IMR-90 (cell line): Measurements from ENCODE around the gene PAK5. TPM values are rescaled to one million over a fixed set of nuclear protein-coding genes. Genes with fewer than 3 reads are reported as not detected.
A peak's percentile ranks its signal among the peaks of the same experiment; 100 is the strongest.

ENCODE experiments used
- ATAC-seq: fragments of 200-7000 bp; cut with Tn5 transposase; 2 replicates; pipeline ENCODE4 v1.9.1; 2020; ENCODE audit warnings: low read depth, mild to moderate bottlenecking, moderate library complexity
- BruUV-seq: library from RNA; stranded (reverse); fragments of 400-500 nt; replicated peaks from 2 replicates; lab custom pipeline; 2021; lab: Mats Ljungman, UMichigan
- CTCF ChIA-PET: fragments of 300-600 bp; formaldehyde crosslinking; extraction: SDS; loops from one replicate; lab custom pipeline; 2021; ENCODE audit warnings: antibody characterized with exemption; lab: Yijun Ruan, JAX
- POLR2A ChIA-PET: fragments of 300-600 bp; sonication (Branson Sonifier 250); formaldehyde crosslinking; loops from one replicate; lab custom pipeline; 2022; ENCODE audit warnings: antibody characterized with exemption; ENCODE audit not compliant: unreplicated experiment; lab: Charles Lee
- DNase-seq: peaks from one replicate; pipeline ENCODE4 v3.0.0; 2013
- H2AFZ ChIP-seq: replicated peaks from 2 replicates; pipeline ENCODE3; 2013; ENCODE audit warnings: low read length, mild to moderate bottlenecking; ENCODE audit not compliant: poor library complexity
- H2AK5ac ChIP-seq: 2 replicates; pipeline ENCODE4 v1.6.1; 2013; ENCODE audit warnings: low read depth, low read length, inconsistent platforms
- H2AK9ac ChIP-seq: replicated peaks from 2 replicates; pipeline ENCODE3; 2013; ENCODE audit warnings: mild to moderate bottlenecking, low read depth, low read length, moderate library complexity; ENCODE audit not compliant: poor library complexity
- H2BK120ac ChIP-seq: 2 replicates; pipeline ENCODE4 v1.6.1; 2013; ENCODE audit warnings: low read depth, low read length, inconsistent platforms
- H2BK15ac ChIP-seq: 3 replicates; pipeline ENCODE4 v1.6.1; 2013; ENCODE audit warnings: low read depth, low read length, inconsistent platforms
- H2BK20ac ChIP-seq: 2 replicates; pipeline ENCODE4 v1.6.1; 2013; ENCODE audit warnings: low read depth, mild to moderate bottlenecking, inconsistent platforms, low read length, moderate library complexity
- H2BK5ac ChIP-seq: 2 replicates; pipeline ENCODE4 v1.6.1; 2013; ENCODE audit warnings: mild to moderate bottlenecking, low read depth, low read length, inconsistent platforms; ENCODE audit not compliant: poor library complexity, severe bottlenecking
- H3K14ac ChIP-seq: replicated peaks from 2 replicates; pipeline ENCODE4 v1.6.1; 2013; ENCODE audit warnings: low read depth, low read length, inconsistent platforms
- H3K18ac ChIP-seq: 2 replicates; pipeline ENCODE4 v1.6.1; 2013; ENCODE audit warnings: low read depth, low read length, control low read depth
- H3K23ac ChIP-seq: 2 replicates; pipeline ENCODE4 v1.6.1; 2013; ENCODE audit warnings: low read depth, low read length, inconsistent platforms
- H3K27ac ChIP-seq: 2 replicates; pipeline ENCODE4 v1.5.1; 2013; ENCODE audit warnings: mild to moderate bottlenecking, control low read depth, low read length; ENCODE audit not compliant: insufficient read depth
- H3K27me3 ChIP-seq: 2 replicates; pipeline ENCODE4 v1.6.1; 2013; ENCODE audit warnings: low read length; ENCODE audit not compliant: control insufficient read depth, insufficient read depth
- H3K36me3 ChIP-seq: 2 replicates; pipeline ENCODE4 v1.6.1; 2013; ENCODE audit warnings: low read length, mixed read lengths; ENCODE audit not compliant: control insufficient read depth, insufficient read depth
- H3K4ac ChIP-seq: 2 replicates; pipeline ENCODE4 v1.6.1; 2013; ENCODE audit warnings: low read depth, low read length, inconsistent platforms
- H3K4me1 ChIP-seq: 2 replicates; pipeline ENCODE4 v1.6.1; 2013; ENCODE audit warnings: low read length, mixed read lengths; ENCODE audit not compliant: control insufficient read depth, insufficient read depth
- H3K4me2 ChIP-seq: 2 replicates; pipeline ENCODE4 v1.6.1; 2013; ENCODE audit warnings: low read depth, mild to moderate bottlenecking, control low read depth, low read length, moderate library complexity
- H3K4me3 ChIP-seq: 2 replicates; pipeline ENCODE4 v1.5.1; 2013; ENCODE audit warnings: low read depth, mild to moderate bottlenecking, control low read depth, low read length, moderate library complexity; ENCODE audit not compliant: insufficient read depth
- H3K56ac ChIP-seq: 2 replicates; pipeline ENCODE4 v1.6.1; 2013; ENCODE audit warnings: low read length, inconsistent platforms; ENCODE audit not compliant: insufficient read depth; ENCODE audit errors: extremely low read depth
- H3K79me1 ChIP-seq, 2 experiments: 2 replicates each; pipeline ENCODE4 v1.6.1; 2013; ENCODE audit warnings: low read length in 2 of 2, inconsistent platforms in 1 of 2, low read depth in 1 of 2
- H3K9ac ChIP-seq: 2 replicates; pipeline ENCODE4 v1.6.1; 2013; ENCODE audit warnings: low read depth, low read length, control low read depth
- H3K9me1 ChIP-seq: 2 replicates; pipeline ENCODE4 v1.6.1; 2013; ENCODE audit warnings: low read length, inconsistent platforms; ENCODE audit not compliant: insufficient read depth
- H3K9me3 ChIP-seq: 2 replicates; pipeline ENCODE4 v1.6.1; 2013; ENCODE audit warnings: low read length; ENCODE audit not compliant: control insufficient read depth, insufficient read depth
- H4K20me1 ChIP-seq: 2 replicates; pipeline ENCODE4 v1.6.1; 2013; ENCODE audit warnings: low read length, inconsistent platforms; ENCODE audit not compliant: insufficient read depth
- H4K5ac ChIP-seq: 2 replicates; pipeline ENCODE4 v1.6.1; 2013; ENCODE audit warnings: mild to moderate bottlenecking, low read depth, low read length, control low read depth
- H4K8ac ChIP-seq, 2 experiments: 2 replicates each; pipeline ENCODE4 v1.6.1; 2013; ENCODE audit warnings: low read depth in 2 of 2, low read length in 2 of 2, control low read depth in 1 of 2, inconsistent platforms in 1 of 2
- H4K91ac ChIP-seq: 2 replicates; pipeline ENCODE4 v1.6.1; 2013; ENCODE audit warnings: low read depth, low read length, inconsistent platforms; ENCODE audit not compliant: insufficient read depth
- CHD1 ChIP-seq: IDR thresholded peaks from 2 replicates; pipeline ENCODE4 v1.6.1; 2012; ENCODE audit warnings: low read depth, low read length, improper control_type of control experiment
- MAFK ChIP-seq: IDR thresholded peaks from 2 replicates; pipeline ENCODE4 v1.6.1; 2012; ENCODE audit warnings: low read depth, low read length, improper control_type of control experiment
- MAZ ChIP-seq: IDR thresholded peaks from 2 replicates; pipeline ENCODE4 v1.6.1; 2012; ENCODE audit warnings: low read depth, mild to moderate bottlenecking, low read length, improper control_type of control experiment, moderate library complexity, borderline replicate concordance
- MXI1 ChIP-seq: IDR thresholded peaks from 2 replicates; pipeline ENCODE4 v1.6.1; 2012; ENCODE audit warnings: low read depth, mild to moderate bottlenecking, low read length, moderate library complexity, borderline replicate concordance
- NFE2L2 ChIP-seq: fragments of 150-350 bp; IDR thresholded peaks from 2 replicates; pipeline ENCODE4 v1.6.1; 2016; ENCODE audit warnings: low read depth, mild to moderate bottlenecking, low read length
- RFX5 ChIP-seq: IDR thresholded peaks from 2 replicates; pipeline ENCODE4 v1.8.0; 2012; ENCODE audit warnings: low read depth, mild to moderate bottlenecking, low read length, moderate library complexity
- WGBS, 2 experiments: methylation state at CpG; one replicate each; pipeline versions ENCODE4 v1.1.5 to v1.1.7; 2013; ENCODE audit warnings: missing lambda C conversion rate in 2 of 2; ENCODE audit not compliant: insufficient read length in 1 of 2; ENCODE audit errors: extremely low coverage in 2 of 2; 5-methylcytosine and 5-hydroxymethylcytosine counted together
- dilution Hi-C: fragments of 300-500 bp; cut with HindIII; formaldehyde crosslinking; loops from one replicate; pipeline ENCODE4 v1.14.3; 2018; ENCODE audit warnings: low sequenced_read_pairs; ENCODE audit not compliant: unreplicated experiment
- in situ Hi-C: fragments of 300-500 bp; cut with MboI; formaldehyde crosslinking; loops from 3 replicates; pipeline ENCODE4 v1.14.3; 2019; ENCODE audit warnings: low sequenced_read_pairs, inconsistent platforms, mixed read lengths
- intact Hi-C: fragments of 100-400 bp; cut with micrococcal nuclease; formaldehyde crosslinking; loops from 2 replicates; pipeline ENCODE4 v1.10.0; 2022
- polyA plus RNA-seq, 3 experiments: library from polyadenylated mRNA; depleted of rRNA; stranded (reverse); fragments of >200 nt; gene quantifications; 2 replicates each; pipeline ENCODE4 v1.2.3, GENCODE V29; 2012; ENCODE audit warnings: low replicate concordance in 1 of 3
- total RNA-seq: library from RNA; depleted of rRNA; stranded (reverse); fragments of >200 nt; gene quantifications from 2 replicates; pipeline ENCODE4 v1.2.3, GENCODE V29; 2012
- TF ChIP-seq, protein P1 (sequence below): fragments of 150-350 bp; IDR thresholded peaks from 2 replicates; pipeline ENCODE4 v1.6.1; 2017; ENCODE audit warnings: mild to moderate bottlenecking, antibody characterized with exemption, low read length, low read depth
- TF ChIP-seq, protein P2 (sequence below): fragments of 150-350 bp; IDR thresholded peaks from 2 replicates; pipeline ENCODE4 v1.6.1; 2016; ENCODE audit warnings: low read depth, mild to moderate bottlenecking, low read length, moderate library complexity, borderline replicate concordance

The PAK5 gene
- total and polyA plus RNA-seq, 2 of the 4 experiments (the other 2 are of a cell fraction) = not detected

DNA sequence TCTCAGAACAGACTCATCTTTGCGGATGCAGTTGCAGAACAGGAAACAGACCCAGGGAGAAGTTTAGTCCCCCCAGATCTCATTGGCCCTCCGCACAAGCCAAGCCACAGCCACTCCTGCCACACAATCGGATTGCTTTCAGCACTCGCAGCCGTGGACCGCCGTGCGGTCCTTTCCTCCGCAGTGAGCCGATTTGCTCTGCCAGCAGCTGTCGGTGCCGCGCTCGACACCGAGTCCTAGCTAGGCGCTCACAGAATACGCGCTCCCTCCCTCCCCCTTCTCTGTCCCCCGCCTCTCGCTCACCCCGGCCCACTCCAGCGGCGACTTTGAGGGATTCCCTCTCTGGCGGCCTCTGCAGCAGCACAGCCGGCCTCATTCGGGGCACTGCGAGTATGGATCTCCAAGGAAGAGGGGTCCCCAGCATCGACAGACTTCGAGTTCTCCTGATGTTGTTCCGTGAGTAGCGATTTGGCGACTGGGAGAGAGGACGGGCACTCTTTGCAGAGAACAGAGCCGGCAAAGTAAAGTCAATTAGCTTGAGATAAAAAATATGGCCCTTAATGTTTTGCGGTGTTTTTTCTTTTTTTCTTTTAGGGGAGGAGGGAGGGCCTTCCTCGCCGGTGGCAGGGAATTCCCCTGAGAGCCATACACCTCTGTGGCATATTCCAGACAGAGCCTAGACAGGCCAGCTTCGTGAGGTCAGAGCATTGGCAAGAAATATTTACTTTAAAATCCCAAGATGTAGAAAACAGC, 324.2 kb downstream of the PAK5 start, which contains the start of gene LAMP5:
LAMP5 (plus strand) TSS at position 130 of the 753 bp plus-strand sequence; CDS start at position 393, 263 bp downstream.
- Histone ChIP-seq H2AK9ac (no peak within 1 kb of the TSS), H3K18ac (no peak within 1 kb of the TSS), H3K9ac (no peak within 1 kb of the TSS), H3K9me3 (peaks cover 3% of the 10 kb centered on the region; the same call in 1 of the 2 replicates), H3K27ac (no peak within 1 kb of the TSS), H2BK15ac (no peak within 1 kb of the TSS), H4K20me1 (no peaks in the 10 kb centered on the region), H3K14ac (no peak within 1 kb of the TSS), H3K4me2 (peak within 1 kb of the TSS; percentile 40; the same call in 1 of the 2 replicates), H2BK5ac (no peak within 1 kb of the TSS), H2BK20ac (no peak within 1 kb of the TSS), H3K9me1 (no peaks in the 10 kb centered on the region), H2AFZ (peak within 1 kb of the TSS; percentile 28), H3K36me3 (no peaks in the 10 kb centered on the region), H4K5ac (no peak within 1 kb of the TSS), H4K91ac (no peak within 1 kb of the TSS), H3K79me1 (no peaks in the 10 kb centered on the region), H2BK120ac (no peak within 1 kb of the TSS), H3K4me1 (no peaks in the 10 kb centered on the region; the same call in 1 of the 2 replicates), H3K4ac (no peak within 1 kb of the TSS), H3K4me3 (no peak within 1 kb of the TSS), H3K56ac (no peak within 1 kb of the TSS), H3K27me3 (peaks cover 61% of the 10 kb centered on the region), H3K23ac (no peak within 1 kb of the TSS), H2AK5ac (no peak within 1 kb of the TSS), H4K8ac (no peak within 1 kb of the TSS)
- ChIA-PET POLR2A (no interaction called here), CTCF (interaction anchor here (1.1 kb wide), 1 partner anchor 10 kb away, joined by 3 read pairs; no protein-coding TSS in a partner anchor)
- DNase-seq (peak; percentile 29), ATAC-seq (peak; percentile 92)
- 2% methylated on average over 16 of the region's 38 CpGs; no CpG with 5 or more reads in 1 of the 2 experiments for WGBS, 2 experiments
- in situ Hi-C loops (no loop called here), intact Hi-C loops (loop anchor here (5.0 kb wide), 1 partner anchor 78 kb away; no protein-coding TSS in a partner anchor), dilution Hi-C loops (no loop called here)
- no peak for TF ChIP-seq NFE2L2
- TF ChIP-seq, protein P1, sequence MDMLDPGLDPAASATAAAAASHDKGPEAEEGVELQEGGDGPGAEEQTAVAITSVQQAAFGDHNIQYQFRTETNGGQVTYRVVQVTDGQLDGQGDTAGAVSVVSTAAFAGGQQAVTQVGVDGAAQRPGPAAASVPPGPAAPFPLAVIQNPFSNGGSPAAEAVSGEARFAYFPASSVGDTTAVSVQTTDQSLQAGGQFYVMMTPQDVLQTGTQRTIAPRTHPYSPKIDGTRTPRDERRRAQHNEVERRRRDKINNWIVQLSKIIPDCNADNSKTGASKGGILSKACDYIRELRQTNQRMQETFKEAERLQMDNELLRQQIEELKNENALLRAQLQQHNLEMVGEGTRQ = no peak
- no peak for TF ChIP-seq MAFK
- TF ChIP-seq MXI1 = no peak
- no peak for TF ChIP-seq RFX5
- TF ChIP-seq, protein P2, sequence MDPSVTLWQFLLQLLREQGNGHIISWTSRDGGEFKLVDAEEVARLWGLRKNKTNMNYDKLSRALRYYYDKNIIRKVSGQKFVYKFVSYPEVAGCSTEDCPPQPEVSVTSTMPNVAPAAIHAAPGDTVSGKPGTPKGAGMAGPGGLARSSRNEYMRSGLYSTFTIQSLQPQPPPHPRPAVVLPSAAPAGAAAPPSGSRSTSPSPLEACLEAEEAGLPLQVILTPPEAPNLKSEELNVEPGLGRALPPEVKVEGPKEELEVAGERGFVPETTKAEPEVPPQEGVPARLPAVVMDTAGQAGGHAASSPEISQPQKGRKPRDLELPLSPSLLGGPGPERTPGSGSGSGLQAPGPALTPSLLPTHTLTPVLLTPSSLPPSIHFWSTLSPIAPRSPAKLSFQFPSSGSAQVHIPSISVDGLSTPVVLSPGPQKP = no peak
- no peak for TF ChIP-seq MAZ
- no peak for TF ChIP-seq CHD1
- BruUV-seq = no TSS peak
